Hypothalamus (tissue), 51 donors: ENCODE results near the gene ADAMTS9.

Experiments used
- DNase-seq, 51 donors: peaks; one replicate each; lab custom pipeline; 2025; lab: John Stamatoyannopoulos, UW

The ADAMTS9 gene

DNA sequence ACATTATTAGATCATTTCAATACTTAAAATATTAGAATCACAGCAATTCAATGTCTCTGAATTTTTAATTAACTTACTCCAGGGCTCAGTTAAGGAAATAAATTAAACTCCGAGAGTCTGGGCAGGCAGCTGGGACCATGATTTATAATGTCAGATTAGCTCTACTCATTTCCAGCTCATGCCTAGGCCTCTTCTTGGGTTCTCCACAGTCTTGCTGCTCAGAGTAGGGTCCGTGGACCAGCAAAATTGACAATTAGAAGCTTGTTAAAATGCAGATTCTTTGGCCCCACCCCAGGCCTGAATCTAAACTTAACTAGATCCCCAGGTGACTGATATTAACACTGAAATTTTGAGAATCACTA is 28.2 kb downstream of the ADAMTS9 start:
- DNase-seq, result no peak

DNA sequence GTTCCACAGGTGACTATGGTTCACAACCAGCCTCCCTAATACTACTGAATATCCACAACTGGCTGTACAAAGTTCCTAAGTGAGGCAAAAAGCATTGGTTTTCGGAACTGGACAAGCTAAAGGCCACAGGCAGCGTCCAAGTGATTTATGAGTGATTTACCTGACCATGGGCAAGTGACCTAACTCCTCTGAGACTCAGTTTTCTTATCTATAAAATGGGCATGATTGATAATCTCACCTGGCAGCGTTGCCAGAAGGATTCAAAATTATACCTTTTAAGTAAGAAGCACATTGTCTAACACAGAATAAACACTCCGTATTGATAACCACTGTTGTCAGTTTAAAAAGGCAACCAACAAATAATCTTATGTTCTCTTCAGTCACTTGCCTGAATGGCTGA is 29.8 kb downstream of the ADAMTS9 start:
- DNase-seq, result no peak

DNA sequence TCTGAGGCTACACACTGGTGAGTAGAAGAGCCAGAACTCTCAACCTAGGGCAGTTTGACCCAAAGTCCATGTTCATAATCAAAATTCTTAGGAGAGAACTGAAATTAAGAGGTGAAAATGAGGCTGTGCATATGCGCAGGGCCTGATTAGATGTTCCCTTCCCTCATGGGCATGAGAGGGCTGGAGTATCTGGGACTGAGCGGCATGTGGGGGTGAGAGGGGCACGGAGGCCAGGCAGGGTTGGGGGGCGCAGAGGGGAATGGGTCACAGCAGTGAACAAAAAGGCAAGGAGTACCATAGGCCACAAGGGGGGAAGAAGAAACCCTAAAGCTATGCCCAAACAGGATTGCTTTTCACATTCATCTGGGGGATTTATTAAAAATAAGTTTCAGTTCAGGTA is 31.3 kb downstream of the ADAMTS9 start:
- DNase-seq, result no peak

DNA sequence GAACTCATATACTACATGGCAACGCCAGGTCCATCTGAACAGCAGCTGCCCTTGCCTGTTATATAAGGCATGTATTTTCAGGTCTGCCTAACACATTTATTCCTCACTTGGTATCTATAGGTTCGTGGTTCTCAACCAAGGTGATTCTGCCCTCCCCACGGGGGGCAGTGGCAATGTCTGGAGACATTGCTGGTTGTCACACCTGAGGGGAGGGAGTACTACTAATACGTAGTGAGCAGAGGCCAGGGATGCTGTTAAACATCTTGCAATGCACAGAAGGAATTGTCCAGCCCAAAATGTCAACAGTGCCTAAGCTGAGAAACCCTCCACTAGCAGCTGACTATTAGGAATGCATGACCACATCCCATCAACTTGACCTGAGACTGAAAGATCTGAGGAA is 32.6 kb downstream of the ADAMTS9 start:
- no peak for DNase-seq

DNA sequence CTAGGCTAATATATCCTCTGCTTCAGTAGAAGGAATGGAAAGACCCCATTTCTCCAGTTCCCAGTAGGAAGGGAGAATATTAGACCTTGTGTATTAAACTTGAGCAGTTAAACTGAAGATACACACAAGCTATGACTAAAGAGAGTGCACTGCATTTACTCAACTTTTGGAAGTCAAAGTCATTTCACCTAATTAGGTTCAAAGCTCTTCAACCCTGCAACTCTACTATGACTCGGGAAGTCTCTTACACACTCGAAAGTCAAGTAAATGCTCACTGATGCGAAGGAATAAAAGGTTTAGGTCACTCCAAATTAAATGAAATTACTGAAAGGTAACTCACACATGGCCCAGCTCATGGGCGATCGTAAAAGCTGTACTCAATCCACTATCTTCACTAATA is 33.8 kb downstream of the ADAMTS9 start:
- DNase-seq, result no peak

DNA sequence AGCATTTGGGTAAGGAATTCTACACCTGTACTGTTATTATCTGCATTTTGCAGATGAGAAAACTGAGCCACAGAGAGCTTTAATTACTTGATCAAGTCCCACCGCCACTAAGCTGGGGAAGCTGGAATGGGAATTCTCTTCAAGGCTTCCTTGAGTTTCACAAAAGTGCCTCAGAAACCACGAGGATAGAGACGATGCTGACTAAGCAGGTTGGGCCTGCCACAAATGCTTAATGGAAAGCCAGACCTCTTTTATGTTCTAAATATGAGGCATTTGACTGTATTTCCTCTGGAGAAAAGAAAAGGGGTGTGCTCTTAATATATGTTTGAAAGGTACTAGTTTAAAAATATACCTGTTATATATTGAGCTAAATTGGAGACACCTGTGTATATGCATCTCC is 34.7 kb downstream of the ADAMTS9 start:
- no peak for DNase-seq

DNA sequence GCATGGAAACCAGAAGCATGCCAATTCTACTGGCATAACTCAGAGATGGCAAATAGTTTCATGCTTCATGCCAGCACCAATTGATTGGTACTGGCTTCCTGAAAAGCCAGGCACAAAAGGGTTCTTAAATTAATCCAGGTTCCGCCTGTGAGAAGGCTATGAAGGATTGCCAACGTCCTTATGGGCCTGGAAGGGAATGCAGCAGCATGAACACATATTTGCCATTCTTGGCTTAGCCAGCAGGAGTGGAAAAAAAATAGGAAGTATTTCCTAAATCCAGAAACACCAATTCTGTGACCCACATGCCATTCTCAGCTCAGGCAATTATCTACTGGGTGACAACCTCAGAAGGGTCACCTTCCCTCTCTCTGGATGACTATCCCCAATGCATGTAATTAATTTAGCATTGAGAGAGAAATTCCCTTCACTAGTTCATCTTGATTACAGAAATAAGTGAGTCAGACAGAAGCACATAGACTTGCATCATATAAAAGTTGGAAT is 36.0 kb downstream of the ADAMTS9 start:
- no peak for DNase-seq

DNA sequence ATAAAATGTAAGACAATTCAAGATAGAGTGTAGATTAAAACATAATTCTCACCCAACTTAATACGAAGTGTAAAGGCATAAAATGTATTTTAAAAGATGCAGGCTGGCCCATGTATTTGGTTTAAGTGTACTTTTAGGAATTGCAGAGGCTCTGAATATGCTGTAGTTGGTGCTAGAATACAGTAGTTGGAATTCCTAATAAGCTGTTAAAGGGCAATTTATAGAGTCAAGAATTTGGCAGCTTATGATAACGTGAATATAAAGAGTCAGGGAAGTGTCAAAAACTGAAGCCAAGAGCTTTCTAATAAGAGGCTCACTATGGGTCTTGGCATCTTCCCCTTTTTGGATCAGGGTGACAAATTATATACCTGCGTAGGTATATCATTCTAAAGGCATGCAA is 36.5 kb downstream of the ADAMTS9 start:
- DNase-seq, result no peak

DNA sequence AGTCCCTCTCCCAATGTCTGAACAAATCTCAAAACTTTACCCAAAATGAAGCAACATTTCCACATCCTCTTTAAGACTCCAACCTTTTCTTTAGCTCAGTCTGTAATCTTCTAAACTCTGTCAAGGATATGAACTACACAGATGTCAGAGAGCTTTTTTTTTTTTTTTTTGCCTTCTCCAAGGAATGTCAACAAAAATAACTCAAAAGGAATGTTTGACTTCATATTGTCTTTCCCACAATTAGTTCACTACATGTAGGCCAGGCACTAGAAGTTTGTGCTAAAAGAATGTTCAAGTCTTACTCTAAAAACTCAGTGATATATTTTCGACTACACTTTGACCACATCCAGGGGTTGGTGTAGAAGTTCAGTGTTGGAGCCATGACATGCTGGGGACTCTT is 37.1 kb downstream of the ADAMTS9 start:
- no peak for DNase-seq

DNA sequence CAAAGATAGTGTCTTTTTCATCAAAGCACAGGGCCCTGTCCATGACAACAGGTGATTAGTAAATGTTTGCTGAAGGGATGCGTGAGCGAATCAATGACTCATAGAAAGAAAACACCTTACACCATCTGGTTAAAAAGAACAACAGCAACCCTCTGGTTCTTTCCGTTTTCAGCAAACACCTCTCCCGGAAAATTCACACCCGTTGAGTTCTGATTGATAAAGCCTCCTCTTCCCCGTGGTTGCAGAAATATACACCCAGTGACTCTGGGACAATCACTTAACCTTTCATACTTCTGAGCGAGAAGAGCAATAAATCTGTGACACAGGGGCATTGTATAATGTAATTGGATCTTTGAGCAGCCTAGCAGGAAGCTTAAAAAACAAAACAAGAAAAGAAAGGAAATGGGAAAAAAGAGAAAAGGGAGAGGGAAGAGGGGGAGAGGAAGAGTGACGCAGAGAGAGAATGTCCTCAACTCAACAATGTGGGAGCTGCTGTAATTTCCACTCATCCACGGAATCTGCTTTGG is 37.6 kb downstream of the ADAMTS9 start:
- no peak for DNase-seq

DNA sequence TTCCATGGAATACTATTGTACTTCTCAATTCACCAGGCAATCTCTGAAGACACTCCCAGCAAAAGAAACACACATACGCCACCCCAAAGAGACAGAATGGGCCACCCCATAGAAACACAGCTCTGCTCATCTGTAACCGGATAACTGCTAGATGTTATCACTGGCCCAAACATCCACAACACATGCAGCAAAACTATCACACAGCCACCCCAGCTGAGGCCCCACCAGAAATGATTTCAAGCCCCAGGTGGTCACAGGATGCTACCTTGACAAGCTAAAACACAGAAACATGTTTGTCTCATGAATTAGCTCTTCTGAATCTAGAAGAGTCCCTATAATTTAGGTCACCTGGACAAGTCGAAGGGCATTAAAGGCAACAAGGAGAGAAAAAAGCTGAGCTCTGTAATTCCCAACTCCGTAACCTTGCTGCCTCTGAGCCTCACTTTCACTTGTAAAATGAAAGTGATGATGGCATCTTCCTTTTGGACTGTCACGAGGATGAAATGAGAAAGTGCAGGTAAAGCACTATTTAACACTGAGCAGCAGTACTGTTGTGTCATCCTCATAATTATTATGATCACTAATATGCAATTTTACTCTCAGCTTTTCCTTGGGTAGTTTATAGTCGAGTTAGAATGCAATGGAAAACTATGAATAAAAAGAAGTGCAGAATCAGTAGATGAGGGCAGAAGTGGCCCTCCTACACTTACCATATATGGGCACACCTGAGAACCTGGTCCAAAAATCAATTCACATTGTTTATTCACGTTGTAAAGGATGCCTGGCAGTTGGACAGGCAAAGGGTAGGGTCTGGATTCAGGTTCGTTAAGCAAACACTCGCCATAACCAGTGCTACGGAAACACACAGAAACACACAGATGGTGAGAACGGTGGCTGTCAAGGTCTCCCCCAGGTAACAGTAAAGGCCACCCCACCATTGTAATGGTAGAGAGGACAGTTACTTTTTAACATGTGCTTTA is 38.6 kb downstream of the ADAMTS9 start:
- no peak for DNase-seq

DNA sequence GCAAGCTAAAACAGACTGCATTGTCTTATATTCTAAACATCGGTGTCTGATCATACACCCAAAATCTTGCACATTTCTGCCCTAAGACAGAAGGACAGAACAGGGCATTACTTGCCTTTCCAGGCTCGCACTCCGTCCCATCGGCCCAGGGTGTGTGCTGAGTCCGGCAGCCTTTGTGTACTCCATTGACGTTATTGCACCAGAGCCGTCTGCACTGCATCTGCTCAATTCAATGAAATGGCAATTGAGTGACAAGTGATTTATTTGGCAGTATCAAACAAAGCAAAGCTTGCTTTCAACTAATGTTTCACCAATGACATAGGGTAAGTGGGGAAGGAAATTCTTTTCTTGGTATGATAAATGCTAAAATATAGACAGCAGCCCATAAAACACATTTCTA is 40.0 kb downstream of the ADAMTS9 start:
- no peak for DNase-seq

DNA sequence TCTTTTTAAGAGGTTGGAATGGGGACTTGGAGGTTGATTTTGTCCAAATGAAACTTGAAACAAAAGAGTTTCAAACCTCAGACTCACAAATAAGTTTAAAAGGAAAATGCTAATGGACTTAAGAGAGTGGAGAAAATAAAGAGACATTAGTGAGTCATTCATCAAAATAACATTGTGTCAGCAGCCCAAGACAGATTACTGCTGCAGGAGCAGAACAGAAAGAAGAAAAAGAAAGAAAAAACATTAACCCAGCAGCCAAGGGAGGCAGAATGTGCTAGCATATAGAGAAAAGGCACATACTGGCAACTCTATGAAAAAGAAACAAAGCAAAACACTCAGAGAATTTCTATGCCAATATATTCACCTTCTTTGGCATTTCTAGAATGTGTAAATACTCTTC is 42.6 kb downstream of the ADAMTS9 start:
- no peak for DNase-seq

DNA sequence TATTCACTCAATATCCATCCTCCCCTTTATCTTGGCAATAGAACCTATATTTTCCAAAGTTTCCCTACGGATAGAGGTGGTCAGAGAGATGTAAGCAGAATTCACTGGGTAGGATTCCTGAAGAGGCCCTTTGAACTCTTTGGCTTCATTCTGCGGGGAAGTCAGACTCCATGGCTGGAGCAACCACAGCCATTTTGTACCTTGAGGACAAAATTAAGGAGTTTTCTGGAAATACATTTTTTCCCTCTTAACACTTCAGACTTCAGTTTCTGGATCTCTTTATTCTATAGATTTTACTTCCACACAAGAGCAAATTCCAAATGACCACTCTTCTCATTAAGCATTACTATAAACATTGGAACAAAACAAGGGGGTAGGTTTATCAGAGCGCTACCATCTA is 43.3 kb downstream of the ADAMTS9 start:
- DNase-seq, result no peak

DNA sequence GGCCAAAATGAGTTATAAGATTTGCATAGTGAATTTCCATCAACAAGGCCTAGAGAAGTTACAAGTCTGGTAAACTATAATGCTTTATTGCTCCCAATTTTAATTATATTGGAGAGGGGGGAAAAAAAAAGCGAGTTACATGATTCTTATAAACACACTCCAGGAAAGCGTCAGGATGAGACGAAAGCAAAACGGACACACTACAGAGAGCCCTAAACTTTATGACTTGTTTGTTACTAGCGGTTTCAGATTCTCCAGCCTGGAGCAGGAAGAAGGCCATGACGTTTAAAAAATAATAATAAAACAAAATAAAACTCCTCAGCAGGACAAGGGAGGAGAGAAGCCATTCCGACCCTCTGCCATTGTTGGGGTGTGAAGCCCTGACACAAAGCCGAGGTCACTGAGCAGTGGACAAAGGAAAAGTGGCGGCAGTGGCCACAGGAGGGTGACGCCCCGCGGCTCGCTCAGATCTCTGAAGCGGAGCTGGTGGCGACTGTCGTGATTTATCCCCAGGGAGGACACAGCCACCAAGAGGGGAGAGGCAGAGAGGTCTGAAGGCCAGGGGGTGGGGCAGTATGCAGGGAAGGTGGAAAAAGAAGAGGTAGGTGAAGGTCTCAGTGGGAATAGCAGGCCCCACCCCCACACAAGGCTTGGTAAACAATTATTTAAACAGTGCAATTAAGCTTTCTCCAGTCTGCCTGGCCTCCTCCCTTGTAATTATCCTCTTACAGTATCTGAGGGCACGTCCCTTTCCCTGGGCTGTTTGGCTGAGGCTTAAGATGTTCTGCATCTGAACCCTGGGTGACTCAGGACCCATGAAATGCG is 45.3 kb downstream of the ADAMTS9 start:
- no peak for DNase-seq

DNA sequence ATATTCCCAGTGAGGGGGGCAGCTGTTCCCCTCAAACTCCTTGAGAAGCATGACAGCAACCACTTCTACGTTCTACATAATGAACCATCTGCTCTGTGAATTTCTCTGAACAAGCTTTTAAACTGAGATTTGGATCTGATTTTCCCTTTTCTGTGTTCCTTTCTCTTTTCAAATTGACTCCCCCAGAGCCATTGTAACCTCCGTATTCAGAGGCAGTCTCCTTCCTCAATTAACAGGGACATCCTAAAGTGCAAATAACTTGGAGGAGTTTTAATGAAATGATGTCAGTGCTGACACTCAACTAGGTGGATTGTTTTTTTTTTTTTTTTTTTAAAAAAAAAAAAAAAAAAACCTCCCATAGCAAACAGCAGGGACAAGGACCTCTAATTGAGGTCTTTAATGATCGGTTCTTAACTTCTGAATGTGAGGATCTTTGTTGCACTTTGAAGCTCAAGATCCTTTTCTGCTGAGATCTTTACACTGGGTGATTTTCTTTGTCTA is 48.8 kb downstream of the ADAMTS9 start:
- DNase-seq, result no peak

DNA sequence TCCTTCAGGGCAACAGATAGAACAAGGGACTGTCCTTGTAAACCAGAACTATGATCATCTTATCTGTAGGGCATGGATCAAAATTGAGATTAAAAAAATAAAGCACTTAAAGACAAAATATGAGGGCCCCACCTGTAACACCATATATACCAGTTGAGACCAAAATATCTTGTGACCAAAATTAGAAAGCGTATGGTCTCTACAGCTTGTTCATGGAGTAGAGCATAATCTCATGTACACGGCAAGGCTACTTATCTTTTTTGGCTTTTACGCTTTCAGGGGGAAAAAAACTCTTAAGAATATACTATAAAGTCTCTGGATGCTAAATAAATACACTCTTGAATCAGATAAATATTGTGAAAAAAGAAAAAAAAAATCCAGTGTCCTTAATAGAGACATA is 49.3 kb downstream of the ADAMTS9 start:
- no peak for DNase-seq

DNA sequence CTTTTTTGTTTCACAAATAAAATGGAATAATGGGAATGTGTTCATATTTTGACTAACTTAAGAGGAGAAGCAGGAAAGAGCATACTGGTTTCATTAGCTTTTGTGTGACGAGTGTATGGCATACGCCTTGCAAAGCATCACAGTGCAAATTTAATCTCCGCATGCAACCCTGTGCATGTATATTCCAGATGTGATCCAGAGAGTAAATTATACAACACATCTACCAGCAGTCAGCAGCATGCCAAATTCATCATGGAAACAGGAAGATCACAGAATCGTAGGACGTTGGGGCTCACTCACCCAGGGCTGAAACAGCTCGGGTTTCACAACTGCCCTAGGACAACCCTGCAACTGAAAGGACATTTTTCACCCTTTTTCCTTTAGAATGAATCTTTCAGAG is 53.4 kb downstream of the ADAMTS9 start:
- no peak for DNase-seq

DNA sequence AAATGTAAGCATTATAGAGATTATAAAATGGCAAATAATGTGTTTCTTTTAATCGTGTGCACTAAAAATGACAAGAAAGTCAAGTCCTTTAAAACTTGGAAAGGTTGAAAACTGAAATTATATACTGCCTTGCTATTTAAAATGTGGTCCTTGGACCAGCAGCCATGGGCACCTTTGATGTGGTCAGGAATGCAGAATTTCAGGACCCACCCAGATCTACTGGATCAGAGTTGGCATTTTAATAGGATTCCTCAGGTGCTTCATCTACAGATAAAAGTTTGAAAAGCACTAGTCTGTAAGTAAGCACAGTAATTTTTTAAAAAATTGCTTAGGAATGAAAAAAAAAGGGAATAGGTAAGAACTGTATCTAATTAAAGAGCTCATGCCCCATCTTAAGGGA is 55.8 kb downstream of the ADAMTS9 start:
- no peak for DNase-seq

DNA sequence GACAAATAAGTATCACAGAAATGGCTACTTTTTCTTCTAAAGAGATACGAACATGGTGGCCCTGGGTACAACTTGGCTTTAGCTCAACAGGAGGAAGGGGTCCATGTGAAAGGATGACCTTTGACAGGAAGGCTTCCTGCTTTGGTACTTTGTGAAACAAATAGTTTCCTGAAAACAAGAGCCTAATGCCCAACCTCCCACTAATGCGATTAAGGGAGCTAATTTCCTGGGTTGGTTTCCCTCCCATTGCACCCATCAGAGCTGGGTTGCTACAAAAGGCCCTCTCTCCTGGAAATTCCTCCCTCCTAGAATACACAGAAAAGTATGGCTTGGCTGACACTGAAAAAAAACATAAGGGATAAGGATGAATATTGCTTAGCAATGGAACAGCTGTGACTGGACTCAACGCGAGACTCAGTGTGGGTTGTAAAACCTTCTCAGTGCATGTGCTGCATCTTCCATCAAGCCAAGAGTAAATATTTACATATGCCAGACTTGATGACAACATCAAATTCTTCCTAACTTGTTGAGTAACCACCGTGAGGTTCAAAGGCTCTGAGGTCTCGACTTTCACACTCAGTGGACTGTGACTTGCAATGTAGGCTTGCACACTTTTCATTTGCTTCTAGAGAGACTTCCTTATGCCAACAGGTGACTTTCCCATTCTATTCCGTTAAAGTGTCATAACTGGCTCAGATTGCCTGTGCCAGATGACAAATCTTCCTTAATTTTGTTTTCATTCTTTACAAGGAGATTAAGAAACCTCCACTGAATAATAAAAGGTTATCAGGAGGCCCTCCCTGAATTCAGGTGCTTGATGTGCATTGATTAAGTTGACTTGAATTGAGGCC is 60.1 kb downstream of the ADAMTS9 start:
- DNase-seq, result no peak
